Jurkat, Clone E6-1 (cell line): Measurements from ENCODE around the gene PPP6C.
"Not testable (repeated sequence)": the region's sequence is repeated elsewhere in the genome, so short reads cannot be mapped to it uniquely, and the experiment has no call there.

ENCODE experiments used
- DNase-seq: peaks from one replicate; pipeline ENCODE4 v3.0.0-alpha.2; 2011; ENCODE audit warnings: low read depth, low spot score
- H3K4me3 ChIP-seq: 2 replicates; pipeline ENCODE4 v1.5.1; 2011; ENCODE audit warnings: mild to moderate bottlenecking, low read length, control low read depth, moderate library complexity

The PPP6C gene

GRCh38 chr9:125146247-125146646 lies 43.4 kb downstream of the PPP6C start:
- DNase-seq, result no peak
- no peak overlapping the region for H3K4me3 ChIP-seq

GRCh38 chr9:125145425-125145824 lies 44.2 kb downstream of the PPP6C start:
- H3K4me3 ChIP-seq, result no peak overlapping the region
- DNase-seq, result no peak

GRCh38 chr9:125143377-125144090 lies 46.1 kb downstream of the PPP6C start, which contains the start of gene SCAI:
SCAI (minus strand) TSS chr9:125143528; CDS start chr9:125143437, 91 bp downstream.
- DNase-seq, result peak; percentile 99

GRCh38 chr9:125142560-125143376 lies 46.8 kb downstream of the PPP6C start:
- peak overlapping the region; percentile 78 for H3K4me3 ChIP-seq
- DNase-seq, result no peak

More at GRCh38 chr9:125143377-125144090, 46.1 kb downstream of the PPP6C start, which contains the start of gene SCAI:
- peak within 1 kb of the TSS; percentile 78 for H3K4me3 ChIP-seq

GRCh38 chr9:125141751-125142150 lies 47.9 kb downstream of the PPP6C start:
- no peak for DNase-seq
- no peak overlapping the region for H3K4me3 ChIP-seq

- DNase-seq, result no peak
- H3K4me3 ChIP-seq, result no peak overlapping the region
These were observed 48.4 kb downstream of the PPP6C start for GRCh38 chr9:125141251-125141650.

- no peak for DNase-seq
- H3K4me3 ChIP-seq, result no peak overlapping the region
These were observed 49.0 kb downstream of the PPP6C start for GRCh38 chr9:125140576-125140975.

- H3K4me3 ChIP-seq, result no peak overlapping the region
- no peak for DNase-seq
These were observed 52.4 kb downstream of the PPP6C start for GRCh38 chr9:125137200-125137599.

- no peak for DNase-seq
- no peak overlapping the region for H3K4me3 ChIP-seq
These were observed 54.6 kb downstream of the PPP6C start for GRCh38 chr9:125134976-125135375.

- DNase-seq, result peak; percentile 54
- no peak overlapping the region for H3K4me3 ChIP-seq
These were observed 55.9 kb downstream of the PPP6C start for GRCh38 chr9:125133403-125134329.

GRCh38 chr9:125131778-125132177 lies 57.8 kb downstream of the PPP6C start:
- DNase-seq, result no peak
- H3K4me3 ChIP-seq, result no peak overlapping the region

- peak overlapping the region; percentile 14 for H3K4me3 ChIP-seq
- DNase-seq, result peak; percentile 99
These were observed 63.4 kb downstream of the PPP6C start for GRCh38 chr9:125126019-125126746.

- H3K4me3 ChIP-seq, result peak overlapping the region; percentile 14
- DNase-seq, result no peak
These were observed 64.1 kb downstream of the PPP6C start for GRCh38 chr9:125125523-125125922.

GRCh38 chr9:125121146-125121545 lies 68.5 kb downstream of the PPP6C start:
- peak overlapping the region; percentile 13 for H3K4me3 ChIP-seq
- DNase-seq, result peak; percentile 96

GRCh38 chr9:125119643-125120286 lies 69.8 kb downstream of the PPP6C start:
- no peak overlapping the region for H3K4me3 ChIP-seq
- peak; percentile 88 for DNase-seq

GRCh38 chr9:125118696-125119095 lies 70.9 kb downstream of the PPP6C start:
- not testable (repeated sequence) for DNase-seq, H3K4me3 ChIP-seq

- H3K4me3 ChIP-seq, DNase-seq: not testable (repeated sequence)
These were observed 75.1 kb downstream of the PPP6C start for GRCh38 chr9:125114503-125114902.

GRCh38 chr9:125110464-125110863 lies 79.1 kb downstream of the PPP6C start:
- DNase-seq, result no peak
- no peak overlapping the region for H3K4me3 ChIP-seq
